HG02610 (cell line): Measurements from ENCODE around the gene SH2B3.

ENCODE experiments used
- ATAC-seq: cut with Tn5 transposase; IDR thresholded peaks from one replicate; pipeline ENCODE4 v1.9.1; 2021; ENCODE audit warnings: mild to moderate bottlenecking, moderate library complexity; ENCODE audit not compliant: unreplicated experiment

The SH2B3 gene

DNA sequence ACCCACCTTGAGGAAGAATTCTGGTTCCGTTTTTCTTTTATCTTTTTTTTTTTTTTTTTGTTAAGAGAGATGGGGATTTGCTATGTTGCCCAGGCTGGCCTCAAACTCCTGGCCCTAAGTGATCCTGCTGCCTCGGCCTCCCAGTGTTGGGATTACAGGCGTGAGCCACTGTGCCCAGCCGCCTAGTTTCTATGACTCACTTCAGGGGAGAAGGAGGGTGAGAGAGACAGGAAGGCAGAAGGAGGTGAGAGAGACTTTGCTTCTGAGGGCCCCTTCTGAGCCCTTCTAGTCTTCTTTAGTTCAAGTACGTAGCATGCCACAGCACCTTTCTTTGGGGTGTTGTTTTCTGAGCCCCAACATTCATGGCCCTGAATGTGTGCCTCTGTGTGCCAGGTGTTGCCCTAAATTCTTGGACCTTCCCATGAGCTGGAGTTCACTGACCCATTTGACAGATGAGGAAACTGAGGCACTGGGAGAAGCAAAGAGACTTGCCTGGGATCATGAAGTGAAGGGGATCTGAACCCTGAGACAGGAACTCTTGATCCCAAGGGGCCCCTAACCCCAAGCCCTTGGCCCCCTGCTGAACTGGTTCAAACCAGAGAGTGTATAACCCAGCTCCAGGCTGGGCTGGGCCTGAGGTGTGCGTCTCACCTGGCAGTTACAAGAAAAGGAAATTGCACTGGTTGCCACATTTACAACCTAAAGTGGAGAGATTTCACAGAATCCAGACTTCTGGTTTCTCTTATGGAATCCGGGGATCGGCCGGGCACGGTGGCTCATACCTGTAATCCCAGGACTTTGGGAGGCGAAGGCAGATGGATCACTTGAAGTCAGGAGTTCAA lies 20.8 kb downstream of the SH2B3 start:
- no peak for ATAC-seq

DNA sequence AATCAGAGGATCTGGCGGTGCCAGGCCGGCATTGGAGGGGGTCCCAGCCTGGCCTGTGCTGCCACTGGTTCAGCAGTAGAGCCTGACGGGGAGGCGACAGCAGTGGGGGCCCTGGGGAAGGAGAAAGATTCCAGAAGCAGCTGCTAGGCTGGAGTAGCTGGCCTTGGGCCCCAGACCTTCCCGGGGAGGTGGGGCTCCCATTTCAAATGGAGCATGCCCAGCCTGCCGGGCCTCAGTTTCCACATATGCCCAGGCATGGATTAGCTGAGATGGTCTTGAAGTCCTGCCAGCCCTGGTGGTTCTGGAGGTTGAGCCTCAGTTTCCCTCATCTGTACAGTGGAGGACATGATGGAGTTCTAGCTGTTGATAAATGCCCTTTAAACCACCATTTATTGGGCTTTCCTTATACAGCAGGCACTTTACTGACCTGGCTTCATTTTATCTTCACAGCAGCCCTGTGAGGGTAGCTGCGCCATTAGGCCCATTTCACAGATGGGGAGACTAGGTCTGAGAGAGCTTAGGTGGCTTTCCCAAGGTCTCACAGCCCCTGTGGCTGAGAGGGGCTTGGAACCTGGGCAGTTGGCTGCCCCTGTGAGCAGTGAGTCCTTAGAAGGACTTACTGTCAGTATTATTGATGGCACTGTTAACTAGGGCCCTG lies 21.8 kb downstream of the SH2B3 start:
- ATAC-seq = no peak

DNA sequence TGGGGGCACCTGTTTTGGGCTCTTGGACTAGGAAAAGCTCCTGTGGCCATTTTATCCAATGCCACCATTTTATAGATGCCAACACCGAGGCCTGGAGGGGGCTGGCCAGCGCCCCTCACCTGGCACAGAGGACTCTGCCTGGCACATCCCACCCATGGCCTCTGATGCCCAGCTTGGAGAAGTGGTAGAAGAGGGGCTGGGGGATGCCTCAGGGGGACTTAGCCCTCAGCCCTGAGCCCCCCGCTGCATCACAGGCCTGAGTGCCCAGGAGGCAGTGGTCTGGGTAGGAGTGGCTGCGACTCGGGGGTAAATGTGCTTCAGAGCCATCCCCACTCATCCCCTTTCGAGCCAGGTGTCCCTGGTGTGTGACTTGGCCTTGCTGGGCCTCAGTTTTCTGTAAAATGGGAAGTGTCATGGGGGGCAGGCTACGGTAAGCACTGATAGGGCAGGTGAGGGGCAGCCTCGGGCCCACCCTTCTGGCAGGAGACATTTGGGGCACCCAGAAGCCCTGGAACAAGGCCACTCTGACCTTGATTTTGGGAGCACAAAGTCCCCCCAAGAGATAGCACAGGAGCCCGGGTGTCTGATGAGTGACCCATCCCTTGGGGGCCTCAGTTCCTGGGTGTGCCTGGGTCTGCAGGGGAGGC lies 22.5 kb downstream of the SH2B3 start:
- no peak for ATAC-seq

DNA sequence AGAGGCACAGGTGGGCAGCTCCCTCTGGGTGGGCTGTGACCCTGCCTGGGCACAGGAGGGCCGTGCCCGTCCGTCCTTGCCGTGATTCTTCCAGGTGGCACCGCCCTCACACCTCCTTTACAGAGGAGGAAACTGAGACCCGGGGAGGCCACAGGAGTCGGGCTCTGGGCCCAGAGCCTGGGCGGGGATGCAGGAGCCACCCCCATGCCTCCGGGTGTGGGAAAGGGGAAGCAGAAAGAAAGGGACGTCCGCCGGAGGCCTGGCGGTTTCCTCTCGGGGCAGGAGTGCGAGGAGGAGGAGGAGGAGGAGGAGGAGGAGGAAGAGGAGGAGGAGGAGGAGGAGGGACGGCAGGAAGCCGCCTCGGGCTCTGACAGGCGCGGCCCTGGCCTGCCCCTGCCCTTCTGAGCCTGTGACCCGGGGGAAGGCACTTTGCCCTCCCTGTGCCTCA lies 23.0 kb downstream of the SH2B3 start:
- no peak for ATAC-seq

DNA sequence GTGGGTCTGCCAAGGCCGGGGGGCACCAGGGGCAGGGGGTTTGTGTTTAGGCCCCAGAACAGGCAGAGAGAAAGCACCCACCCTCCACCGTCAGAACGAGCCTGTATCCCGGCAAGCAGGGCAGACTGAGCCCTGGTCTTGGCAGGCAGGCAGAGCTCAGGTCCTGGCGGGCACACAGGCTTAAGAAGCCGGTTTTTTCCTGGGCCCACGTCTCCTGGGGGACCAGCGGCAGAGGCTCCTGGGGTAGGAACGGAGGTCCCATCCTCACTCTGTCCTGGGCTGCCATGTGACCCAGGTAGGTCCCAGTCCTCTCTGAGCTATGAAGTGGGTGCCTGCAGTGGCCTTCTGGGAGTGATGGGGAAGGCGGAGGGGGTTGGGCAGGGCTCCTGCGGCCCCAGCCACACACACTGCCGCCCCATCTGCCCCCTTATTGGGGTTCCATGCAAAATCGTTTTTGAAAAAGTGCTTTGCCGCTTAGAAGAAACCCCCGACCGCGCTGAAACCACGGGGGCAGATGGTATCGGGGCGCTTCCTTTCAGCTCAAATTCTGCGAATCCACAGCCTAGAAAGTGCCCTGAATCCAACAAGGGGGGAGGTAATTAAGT lies 24.2 kb downstream of the SH2B3 start:
- no peak for ATAC-seq

DNA sequence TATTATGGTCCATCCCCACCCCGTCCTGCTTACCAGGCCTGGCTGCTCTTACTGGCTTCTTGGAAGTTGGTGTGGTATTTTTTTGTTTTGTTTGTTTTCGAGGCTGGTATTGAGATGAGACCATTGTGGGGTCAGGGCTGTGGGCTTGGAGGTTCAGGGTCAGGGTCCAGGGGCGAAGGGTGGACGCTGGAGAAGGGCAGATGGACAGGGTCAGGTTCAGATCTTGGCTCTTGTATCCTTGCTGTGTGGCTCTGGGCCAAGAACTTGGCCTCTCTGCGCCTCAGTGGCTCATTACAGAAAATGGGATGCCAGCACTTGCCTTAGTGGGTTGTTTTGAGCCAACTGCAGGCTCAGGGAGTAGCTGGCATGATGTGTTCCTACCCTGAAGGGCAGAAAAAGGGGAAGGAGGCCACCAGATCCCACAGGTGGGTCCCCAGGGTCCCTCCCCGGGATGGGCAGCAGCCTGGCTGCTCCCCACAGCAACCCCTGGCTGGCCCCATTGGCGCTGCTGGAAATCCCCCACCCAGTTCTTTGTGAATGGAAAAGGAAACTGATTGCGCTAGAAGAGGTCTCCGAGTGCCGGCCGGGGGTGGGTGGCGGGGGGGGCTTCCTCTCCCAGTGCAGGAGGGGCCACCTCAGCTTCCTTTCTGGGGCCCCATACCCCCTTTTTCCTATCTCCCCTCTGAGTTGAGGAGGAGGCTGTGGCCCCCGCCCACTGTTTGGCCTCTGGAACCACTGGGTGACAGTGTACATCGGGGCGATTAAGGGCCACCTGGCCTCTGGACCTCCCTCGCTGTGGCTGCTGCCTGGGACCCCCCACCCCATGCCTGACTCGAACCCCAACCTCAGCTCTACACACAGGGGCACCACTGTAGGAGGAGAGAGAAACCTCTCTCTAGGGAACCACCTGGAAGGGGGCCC lies 25.0 kb downstream of the SH2B3 start:
- no peak for ATAC-seq

DNA sequence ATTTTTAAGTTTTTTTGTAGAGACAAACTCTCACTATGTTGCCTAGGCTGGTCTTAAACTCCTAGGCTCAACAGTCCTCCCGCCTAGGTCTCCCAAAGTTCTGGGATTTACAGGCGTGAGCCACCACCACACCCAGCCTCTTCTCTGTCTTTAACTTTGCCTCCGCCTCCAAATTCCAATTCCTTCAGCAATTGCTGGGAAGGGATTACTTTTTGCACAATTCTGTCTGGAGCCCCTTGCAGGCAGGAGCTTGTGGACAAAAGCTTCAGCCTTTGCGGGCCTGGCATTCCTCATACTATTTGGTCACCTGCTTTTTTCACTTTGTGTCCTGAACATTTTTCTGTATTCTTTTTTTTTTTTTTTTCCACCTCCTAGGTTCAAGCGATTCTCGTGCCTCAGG lies 26.0 kb downstream of the SH2B3 start:
- ATAC-seq = no peak

DNA sequence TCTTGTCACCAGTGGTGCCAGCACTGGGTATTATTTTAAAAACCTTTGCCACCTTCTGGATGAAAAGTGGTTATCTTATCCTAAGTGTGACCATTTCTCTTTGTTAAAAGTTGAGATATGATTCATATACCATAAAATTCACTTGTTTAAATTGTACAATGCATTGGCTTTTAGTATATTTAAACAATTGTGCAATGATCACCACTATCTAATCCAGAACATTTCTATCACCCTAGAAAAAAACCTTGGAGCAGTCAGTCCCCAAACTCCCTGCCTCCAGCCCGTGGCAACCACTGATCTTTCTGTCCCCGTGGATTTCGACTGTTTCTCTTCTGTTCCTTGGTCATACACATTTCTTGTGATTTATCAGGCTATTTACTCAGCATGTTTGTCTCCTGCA lies 28.3 kb downstream of the SH2B3 start:
- ATAC-seq = no peak

DNA sequence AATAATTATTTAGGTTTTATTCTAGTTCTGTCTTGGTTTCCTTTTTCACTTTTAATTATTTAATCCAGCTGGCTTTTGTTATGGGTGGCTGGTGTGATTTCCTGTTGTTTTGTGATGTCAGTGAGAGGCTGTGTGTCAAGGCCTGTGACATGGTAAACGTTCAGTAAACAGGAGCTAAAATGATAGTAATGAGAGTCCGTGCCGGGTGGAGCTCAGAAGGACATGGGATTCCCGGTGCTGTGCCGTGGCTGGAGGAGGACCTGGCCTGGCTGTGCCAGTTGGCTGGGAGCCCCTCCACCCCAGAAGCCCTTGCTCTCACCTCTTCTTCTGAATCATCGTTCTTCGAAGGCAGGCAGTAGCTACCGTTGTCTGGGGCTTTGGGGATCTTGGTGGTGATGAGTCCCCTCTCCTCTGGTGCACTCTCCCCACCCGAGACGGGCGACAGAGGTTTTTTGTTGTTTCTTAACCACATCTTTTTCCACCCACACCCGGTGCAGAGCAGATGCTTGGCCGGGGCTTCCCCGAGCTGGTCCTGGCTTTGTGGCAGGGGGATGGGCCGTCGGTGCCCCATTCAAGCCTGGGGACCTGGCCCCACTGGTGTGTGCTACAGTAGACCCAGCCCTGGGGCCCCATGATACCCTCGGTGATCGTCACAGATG lies 29.1 kb downstream of the SH2B3 start:
- ATAC-seq = peak; percentile 77

DNA sequence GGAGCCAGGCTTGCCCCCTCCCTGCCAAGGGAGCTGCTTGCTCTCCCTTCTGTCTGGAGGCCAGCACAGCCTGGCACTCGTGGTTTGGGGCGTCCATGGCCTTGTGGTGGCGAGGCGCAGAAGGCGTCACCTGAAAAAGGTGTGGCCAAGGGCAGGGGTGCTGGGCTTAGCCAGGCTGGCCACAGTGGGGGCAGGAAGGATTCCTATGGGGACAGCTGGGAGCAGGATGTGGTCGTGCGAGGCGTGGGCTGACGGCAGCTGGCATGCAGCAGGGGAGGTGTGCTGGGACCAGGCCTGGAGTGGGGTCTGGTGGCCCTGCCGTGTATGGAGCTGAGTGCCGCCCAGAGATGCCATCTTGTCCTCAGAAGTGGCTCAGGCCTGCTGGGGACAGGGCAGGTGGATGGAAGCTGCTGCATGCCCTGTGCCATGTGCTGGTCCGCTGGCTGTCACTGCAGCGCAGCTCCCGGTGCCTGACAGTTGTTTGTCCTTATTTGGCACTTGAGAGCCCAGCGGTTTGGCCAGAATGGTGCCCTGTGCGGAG lies 30.0 kb downstream of the SH2B3 start:
- ATAC-seq = no peak

DNA sequence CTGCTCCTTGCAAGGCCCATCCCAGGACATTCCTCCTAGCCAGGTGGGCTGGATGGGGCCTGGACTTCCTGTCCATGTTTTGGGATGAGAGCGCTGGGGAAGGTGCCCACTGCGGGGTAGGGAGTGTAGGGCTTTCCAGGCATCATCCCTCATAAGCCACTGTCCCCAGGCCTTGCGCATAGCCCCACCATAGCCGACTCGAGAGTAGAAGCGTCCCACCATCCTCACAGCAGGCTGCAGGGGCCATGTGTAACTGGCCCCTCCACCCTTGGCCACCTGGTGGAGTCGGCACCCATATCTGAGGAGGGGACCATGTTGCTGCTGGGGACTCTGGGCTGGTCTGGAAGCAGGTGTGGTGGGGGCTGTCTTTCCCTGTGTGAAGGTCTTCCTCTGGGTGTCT lies 30.5 kb downstream of the SH2B3 start:
- no peak for ATAC-seq

DNA sequence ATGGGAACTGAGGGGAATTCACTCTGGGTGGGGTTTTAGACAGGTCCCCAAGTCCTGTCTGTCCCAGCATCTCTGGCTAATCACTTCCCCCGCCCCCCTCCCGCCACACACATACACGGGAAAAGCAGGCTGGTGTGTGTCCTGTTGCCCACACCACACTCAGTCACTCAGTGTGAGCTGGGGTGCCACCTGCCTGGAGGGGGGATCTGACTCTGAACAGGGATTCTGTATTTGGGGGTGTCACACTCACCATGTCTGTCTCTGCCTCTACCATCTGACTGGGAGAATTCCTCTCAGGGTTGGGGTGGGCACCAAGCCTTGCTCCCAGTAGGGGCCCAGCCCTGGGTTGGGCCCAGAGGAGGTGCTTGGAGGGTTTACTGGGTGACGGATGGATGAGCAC lies 31.1 kb downstream of the SH2B3 start:
- no peak for ATAC-seq

DNA sequence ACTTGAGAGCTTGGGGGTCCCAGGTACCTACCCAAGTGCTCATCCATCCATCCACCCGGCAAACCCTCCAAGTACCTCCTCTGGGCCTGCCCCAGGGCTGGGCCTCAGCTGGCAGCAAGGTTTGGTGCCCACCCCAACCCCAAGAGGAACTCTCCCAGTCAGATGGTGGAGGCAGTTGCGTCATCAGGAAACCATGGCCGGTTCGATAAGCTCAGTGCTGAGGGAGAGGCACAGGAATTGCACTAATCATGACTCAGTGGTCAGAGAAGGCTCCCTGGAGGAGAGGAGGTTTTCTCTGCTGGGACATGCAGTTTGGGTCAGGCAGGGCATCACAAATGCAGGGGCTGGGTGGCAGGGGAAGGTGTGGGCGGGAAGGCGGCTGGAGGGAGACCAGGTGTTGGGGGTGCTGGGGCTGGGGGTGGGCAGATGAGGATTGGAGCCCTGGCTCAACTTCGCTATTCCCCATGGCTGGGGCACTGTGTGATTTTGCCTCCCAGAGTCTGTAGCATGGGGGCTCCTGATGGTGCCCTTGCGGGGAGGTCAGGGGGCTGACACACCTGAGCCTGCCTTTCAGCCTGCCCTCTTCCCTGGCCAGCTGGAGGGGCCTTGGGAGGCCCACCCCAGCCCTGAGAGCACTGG lies 32.2 kb downstream of the SH2B3 start:
- no peak for ATAC-seq

DNA sequence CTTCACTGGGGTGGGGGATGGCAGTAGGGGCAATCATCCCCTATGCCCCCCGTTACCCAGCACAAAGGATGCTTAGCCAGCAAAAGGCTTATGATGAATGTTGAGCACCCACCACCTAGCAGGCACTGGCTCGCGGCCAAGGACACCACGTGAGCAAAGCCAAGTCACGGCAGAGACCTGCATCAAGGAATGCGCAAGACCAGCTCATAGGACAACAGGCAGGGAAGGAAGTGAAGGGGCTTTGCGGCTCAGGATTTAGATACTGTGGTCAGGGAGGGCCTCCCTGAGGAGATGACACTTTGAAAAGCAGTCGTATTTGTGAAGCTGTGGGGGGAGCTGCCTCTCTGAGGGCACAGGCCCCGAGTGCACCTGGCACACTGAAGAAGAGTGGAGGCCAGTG lies 32.8 kb downstream of the SH2B3 start:
- ATAC-seq = no peak

DNA sequence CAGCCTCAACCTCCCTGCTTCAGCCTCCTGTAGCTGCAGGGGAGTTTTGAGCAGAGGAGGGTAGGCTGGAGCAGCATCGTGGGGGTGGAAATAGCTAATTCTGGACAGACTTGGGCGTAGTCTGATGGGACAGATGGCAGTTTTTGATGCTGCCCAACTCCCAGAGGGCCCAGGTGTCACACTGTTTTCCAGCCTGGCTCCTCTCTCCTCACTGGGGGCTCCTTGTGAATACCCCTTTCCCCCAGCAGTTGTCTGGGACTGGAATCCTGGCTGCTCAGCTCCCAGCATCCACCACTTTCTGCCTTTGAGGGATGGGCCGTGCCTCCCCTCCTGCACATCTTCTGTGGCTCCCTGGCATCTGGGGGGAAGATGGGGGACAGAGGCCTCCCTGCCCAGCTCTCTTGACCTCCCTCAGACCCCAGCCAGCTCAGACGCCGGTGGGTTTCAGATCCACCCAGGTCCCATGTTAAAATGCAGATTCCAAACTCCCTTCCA lies 34.0 kb downstream of the SH2B3 start:
- no peak for ATAC-seq

DNA sequence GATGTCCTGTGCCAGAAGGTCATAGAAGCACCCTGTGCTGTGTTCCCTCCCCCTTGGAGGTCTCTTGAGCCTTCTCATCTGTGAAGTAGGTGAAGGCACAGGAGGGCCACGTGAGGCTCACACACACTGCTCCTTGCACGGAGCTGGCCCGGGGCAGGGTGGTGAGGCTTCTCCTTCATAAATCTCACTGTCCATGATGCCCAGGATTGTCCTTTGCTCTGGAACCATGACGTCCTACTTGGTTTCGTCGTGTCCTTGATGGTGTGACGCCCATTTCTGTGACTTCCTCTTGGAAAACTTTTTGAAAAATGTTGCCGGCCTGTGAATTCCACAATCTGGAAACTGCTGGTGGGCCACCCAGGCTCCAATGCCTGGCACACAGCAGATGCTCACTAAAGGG lies 34.4 kb downstream of the SH2B3 start:
- no peak for ATAC-seq

DNA sequence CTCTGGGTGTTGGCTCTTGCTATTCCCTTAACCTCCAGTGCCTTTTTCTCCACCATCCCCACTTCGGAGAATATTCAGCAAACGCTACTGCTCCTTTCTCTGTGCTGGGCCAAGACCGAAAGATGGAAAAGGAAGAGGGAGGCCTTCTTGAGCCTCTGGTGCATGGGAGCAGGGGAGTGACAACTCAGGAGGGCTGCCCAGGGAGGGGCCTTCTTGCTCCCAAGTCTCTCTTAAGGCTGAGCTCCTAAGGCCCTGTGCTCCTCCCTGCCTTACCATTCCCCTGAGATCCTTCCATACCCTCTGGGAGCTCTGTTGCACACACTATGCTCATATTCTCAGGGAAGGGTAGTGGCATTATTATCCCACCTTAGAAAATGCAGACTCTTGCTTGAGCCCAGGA lies 34.9 kb downstream of the SH2B3 start:
- ATAC-seq = no peak

DNA sequence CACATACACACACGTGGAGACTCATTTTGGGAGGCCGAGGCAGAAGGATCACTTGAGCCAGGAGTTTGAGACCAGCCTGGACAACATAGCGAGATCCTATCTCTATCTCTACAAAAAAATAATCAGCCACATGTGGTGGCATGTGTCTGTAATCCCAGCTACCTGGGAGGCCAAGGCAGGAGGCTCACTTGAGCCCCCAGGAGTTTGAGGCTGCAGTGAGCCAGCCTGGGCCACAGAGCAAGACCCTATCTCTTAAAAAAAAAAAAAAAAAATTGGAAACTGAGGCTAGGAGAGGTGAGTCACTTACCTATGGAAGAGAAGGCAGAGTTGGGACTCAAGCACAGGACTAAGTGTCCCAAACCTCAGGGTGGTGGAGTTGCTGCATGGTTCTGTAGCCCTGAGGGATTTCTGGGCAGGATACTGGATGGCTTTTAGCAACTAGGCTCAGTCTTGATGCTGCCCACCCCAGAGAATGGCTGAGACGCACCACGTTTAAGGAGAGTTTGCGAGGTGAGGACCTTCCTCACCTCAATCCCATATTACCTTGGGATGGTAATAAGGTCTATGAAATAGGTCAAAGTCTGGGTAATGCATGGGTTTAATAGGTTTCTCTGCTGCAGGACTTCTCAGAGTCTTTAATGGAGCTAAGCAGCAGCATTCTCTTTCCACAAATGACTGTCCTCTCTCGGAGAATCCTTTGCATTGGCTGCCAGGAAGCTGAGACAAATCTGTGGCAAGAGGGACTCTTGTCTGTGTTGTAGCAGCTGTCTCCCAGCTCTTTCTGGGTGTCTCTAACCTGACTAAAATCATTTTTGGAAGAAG lies 35.6 kb downstream of the SH2B3 start:
- ATAC-seq = no peak
